GM19193 (cell line): ENCODE results near the gene ARID1B.

Experiments
- POLR2A ChIP-seq: IDR thresholded peaks from 4 replicates; pipeline ENCODE4 v1.6.1; 2011; ENCODE audit not compliant: insufficient read depth, insufficient read length; ENCODE audit errors: extremely low read depth

Gene ARID1B

GRCh38 chr6:156963712-156964700 is 186.8 kb downstream of the ARID1B start:
- no peak for TF ChIP-seq POLR2A

DNA sequence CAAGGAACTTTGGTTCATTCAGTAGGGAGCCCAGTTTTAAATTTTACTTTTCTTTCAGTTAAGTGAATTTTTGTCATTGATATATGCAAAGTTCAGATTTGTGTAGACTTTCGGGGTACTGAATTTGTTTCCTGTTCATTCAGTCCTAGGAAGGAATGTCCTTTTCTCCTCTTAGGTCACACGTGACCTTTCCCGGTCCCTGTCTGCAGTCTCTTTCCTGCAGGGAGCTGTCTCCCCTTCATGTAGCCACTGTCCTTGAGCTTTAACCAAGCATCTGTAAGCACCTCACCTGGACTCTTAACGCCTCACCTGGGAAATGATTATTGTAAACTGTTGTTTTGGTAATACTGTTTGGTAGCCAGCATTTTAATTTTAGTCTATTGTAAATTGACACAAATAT is 190.7 kb downstream of the ARID1B start:
- TF ChIP-seq POLR2A = no peak

DNA sequence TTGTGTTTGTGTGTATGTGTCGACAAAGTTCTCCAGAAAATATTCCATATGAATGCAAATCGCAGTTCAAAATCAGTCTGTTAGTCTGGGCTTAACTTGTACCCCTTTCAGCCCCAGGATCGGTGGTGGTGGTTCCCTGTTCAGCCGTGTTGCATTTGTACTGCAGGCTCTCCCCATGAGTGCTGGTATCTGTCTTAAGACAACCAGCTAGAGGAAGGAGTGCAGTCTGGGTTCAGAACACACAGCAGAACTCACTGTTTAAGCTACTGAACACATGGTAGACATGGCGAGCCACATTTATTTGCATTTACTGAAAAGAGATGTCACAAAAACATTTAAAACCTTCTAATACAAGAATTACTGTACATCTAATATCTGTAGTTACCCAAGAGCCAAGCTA is 192.1 kb downstream of the ARID1B start:
- no peak for TF ChIP-seq POLR2A

DNA sequence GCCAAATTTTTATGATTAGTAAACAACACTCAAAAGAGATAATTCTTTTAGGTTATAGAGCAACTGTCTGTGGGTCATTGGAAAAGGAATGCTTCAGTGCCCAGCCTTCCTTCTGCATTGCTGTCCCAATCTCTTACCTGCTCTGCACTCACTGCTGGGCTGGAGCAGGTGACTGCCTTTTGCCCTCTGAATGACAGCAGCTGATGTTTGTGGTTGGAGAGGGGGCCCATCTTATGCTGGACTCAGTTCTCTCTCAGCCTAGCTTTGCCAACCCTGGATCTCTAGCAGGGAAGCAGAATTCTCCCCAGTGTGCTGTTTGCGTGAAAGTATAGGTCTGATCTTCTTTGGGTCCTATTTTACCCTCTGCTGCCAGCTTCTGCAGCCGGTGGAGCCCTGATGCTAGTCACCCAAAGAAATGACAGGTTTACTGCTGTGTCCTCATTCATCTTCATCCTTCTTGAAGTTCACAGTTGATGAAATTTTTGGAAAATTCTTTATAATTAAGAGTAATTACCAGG is 193.5 kb downstream of the ARID1B start:
- TF ChIP-seq POLR2A = no peak

GRCh38 chr6:156971153-156971885 is 194.1 kb downstream of the ARID1B start:
- TF ChIP-seq POLR2A = no peak

DNA sequence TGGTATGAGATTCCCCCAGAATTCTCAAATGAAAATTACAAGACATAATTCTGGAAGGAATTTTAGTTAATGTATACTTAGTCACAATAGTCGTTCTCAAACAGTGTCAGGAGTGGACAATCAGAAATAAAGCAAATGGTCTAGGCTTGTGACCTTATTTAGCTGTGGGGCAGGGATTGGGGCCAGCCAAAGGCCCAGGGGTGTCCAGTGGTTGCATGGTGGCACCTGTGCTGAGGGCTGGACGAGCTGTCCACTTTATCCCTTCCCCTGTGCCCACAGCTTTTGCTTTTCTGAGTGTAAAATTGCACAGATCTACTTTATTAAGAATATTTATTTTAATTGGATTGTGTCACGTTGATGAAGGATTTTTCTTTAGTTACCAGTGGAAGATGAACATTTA is 195.0 kb downstream of the ARID1B start:
- TF ChIP-seq POLR2A = no peak

DNA sequence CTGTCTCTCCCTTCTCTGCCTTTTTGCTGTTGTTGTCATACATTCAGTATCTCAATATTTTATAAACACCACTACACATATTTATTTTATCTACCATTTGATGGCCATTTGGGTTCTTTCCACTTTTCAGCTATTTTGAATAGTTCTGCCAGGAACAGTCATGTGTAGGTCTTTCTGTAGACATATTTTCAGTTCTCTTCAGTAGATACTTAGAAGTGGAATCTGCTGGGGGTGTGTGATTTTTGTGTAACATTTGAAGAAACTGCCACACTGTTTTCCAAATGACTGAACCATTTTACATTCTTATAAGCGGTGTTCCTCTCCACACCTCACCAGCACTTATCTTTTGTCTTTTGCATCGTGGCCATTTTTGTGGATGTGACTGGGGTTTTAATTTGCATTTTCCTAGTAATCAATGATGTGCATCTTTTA is 197.7 kb downstream of the ARID1B start:
- TF ChIP-seq POLR2A = no peak

DNA sequence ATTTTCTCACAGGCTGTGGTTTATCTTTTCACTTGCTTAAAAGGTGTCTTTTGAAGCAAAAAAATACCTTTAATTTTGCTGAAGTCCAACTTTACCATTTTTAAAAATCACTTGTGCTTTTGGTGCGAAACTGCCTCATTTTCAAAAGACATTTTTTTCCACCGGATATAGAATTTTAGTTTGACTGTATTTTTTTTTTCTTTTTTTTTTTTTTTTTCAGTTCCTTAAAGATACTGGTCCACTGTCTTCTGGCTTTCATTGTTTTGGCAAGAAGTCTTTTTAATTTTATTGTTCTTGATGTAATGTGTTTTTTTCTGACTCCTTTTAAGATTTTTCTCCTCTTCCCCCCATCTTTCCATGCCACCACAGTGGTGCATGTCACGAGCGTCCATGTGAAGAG is 198.2 kb downstream of the ARID1B start:
- no peak for TF ChIP-seq POLR2A

GRCh38 chr6:156976216-156977127 is 199.3 kb downstream of the ARID1B start:
- TF ChIP-seq POLR2A = peak; percentile 19

GRCh38 chr6:156977527-156978291 is 200.5 kb downstream of the ARID1B start:
- no peak for TF ChIP-seq POLR2A

GRCh38 chr6:156978948-156979347 is 201.8 kb downstream of the ARID1B start:
- TF ChIP-seq POLR2A = no peak

DNA sequence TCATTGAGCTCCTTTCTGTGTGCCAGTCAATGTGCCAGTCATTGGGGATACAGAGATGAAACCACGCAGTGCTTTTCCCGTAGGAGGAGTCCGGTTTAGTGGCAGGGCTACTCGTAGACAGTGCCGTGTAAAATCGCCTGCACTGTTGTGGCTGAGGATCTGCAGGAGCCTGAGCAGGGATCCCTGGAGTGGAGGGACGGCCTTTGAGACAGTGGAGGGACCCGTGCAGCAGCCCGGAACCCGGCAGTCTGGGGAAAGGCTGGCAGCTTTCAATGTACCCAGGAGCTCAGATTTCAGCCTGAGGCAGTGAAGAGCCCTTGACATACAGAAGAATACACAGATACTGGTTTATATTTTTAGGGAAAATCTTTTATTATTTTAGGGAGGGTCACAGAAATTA is 203.3 kb downstream of the ARID1B start:
- no peak for TF ChIP-seq POLR2A

GRCh38 chr6:156980948-156981347 is 203.8 kb downstream of the ARID1B start:
- no peak for TF ChIP-seq POLR2A

DNA sequence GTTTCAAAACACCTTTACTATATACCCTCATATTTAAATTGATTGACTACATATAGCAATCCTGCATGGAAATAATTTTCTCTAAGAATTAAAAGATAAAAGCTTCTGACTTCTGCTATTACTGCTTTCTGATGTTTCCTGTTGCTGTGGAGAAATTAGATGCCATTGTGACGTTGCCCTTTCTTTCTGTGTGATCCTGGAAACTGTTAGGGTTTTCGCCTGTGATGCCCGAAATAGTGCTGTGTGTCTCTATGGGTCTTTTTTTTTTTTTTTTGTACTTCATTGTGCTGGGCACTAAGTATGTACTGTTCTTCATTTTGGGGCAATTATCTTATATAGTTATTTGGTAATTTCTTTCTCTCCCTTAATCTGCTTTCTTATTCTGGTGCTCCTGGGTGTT is 205.0 kb downstream of the ARID1B start:
- TF ChIP-seq POLR2A = no peak
